ENCODE data around the gene SRPRA.

GRCh38 chr11:126293726-126294125, 25.0 kb upstream of the SRPRA start:
- TF ChIP-seq EP300 (IDR thresholded peaks at IDR 0.05) = no peak
- no peak for TF ChIP-seq CTCF (IDR thresholded peaks at IDR 0.05)
